AG09319 (cell line): ENCODE measurements around the gene MYOG.

Source experiments
- DNase-seq: peaks from one replicate; pipeline ENCODE4 v3.0.0-alpha.2; 2010; ENCODE audit warnings: low read depth; ENCODE audit errors: extremely low read depth
- CTCF ChIP-seq: IDR thresholded peaks from 2 replicates; pipeline ENCODE4 v1.5.1; 2011; ENCODE audit warnings: low read depth, mild to moderate bottlenecking, inconsistent platforms, low read length, moderate library complexity

MYOG gene

GRCh38 chr1:203085528-203086406, at the start of gene MYOG:
TSS of gene MYOG (minus strand) at chr1:203086012. CDS start at chr1:203085961, 51 bp downstream.
- DNase-seq, result no peak
- no peak for TF ChIP-seq CTCF

- no peak for DNase-seq
- TF ChIP-seq CTCF, result no peak
Measured at GRCh38 chr1:203133970-203134725, 48.3 kb upstream of the MYOG start.

- no peak for DNase-seq
- TF ChIP-seq CTCF, result no peak
Measured at GRCh38 chr1:203131548-203132200, 45.9 kb upstream of the MYOG start.

- DNase-seq, result no peak
- no peak for TF ChIP-seq CTCF
Measured at GRCh38 chr1:203130358-203130985, 44.7 kb upstream of the MYOG start.

GRCh38 chr1:203129501-203130231, 43.9 kb upstream of the MYOG start:
- TF ChIP-seq CTCF, result no peak
- no peak for DNase-seq

- no peak for TF ChIP-seq CTCF
- DNase-seq, result no peak
Measured at GRCh38 chr1:203128716-203129500, 43.1 kb upstream of the MYOG start.
